GM12864 (cell line): ENCODE measurements around the gene BCAS4.

Source experiments
- DNase-seq: peaks from one replicate; pipeline ENCODE4 v3.0.0-alpha.2; 2011; ENCODE audit warnings: low read depth
- H3K4me3 ChIP-seq: 2 replicates; pipeline ENCODE4 v1.5.1; 2011; ENCODE audit warnings: mild to moderate bottlenecking, low read depth, low read length, control low read depth
- TF ChIP-seq, protein P1 (sequence below): IDR thresholded peaks from 2 replicates; pipeline ENCODE4 v1.5.1; 2011; ENCODE audit warnings: low read depth, mild to moderate bottlenecking, moderate library complexity, low read length, control low read depth, inconsistent platforms; ENCODE audit errors: missing control alignments

Gene BCAS4

DNA sequence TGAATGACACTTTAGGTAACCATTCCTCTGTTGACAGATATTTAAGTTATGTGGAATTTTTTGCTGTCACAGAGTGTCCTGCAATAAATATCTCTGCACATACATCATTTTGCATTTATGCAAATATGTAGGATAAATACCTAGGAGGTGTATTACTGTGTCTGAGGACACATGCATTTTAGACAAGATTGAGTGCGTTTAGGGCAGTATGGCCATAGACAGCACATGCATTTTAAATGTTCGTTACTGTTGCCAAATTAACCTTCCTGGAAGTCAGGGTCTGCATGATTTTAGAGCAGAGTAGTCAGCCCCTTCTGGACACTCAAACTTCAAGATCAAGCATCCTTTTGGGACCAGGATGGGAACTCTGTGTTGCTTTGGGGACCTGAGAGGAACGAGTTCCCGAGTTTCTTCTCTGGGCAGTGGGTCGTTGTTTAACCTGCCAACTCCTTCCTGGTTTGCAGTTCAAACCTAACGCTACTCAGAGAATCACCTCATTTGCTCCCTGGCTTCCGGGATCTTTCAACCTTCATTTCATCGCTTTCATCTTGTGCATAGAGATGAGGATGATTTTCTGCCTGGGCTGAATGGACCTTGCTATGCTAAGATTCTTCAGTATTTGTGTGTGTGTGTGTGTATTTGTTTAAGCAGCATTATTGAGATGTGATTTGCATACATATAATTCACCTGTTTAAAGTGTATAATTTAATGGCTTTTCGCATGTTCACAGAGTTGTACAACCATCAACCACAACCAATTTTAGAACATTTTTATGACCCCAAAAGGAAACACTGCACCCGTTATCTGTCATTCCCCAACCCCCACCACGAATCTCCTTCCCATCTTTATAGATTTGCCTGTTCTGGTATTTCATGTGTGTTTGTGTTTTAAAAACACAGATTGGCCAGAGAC, 9.8 kb downstream of the BCAS4 start:
- no peak for DNase-seq
- TF ChIP-seq, protein P1, sequence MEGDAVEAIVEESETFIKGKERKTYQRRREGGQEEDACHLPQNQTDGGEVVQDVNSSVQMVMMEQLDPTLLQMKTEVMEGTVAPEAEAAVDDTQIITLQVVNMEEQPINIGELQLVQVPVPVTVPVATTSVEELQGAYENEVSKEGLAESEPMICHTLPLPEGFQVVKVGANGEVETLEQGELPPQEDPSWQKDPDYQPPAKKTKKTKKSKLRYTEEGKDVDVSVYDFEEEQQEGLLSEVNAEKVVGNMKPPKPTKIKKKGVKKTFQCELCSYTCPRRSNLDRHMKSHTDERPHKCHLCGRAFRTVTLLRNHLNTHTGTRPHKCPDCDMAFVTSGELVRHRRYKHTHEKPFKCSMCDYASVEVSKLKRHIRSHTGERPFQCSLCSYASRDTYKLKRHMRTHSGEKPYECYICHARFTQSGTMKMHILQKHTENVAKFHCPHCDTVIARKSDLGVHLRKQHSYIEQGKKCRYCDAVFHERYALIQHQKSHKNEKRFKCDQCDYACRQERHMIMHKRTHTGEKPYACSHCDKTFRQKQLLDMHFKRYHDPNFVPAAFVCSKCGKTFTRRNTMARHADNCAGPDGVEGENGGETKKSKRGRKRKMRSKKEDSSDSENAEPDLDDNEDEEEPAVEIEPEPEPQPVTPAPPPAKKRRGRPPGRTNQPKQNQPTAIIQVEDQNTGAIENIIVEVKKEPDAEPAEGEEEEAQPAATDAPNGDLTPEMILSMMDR = no peak
- peak overlapping the region; percentile 25; the same call in 1 of the 2 replicates for H3K4me3 ChIP-seq

DNA sequence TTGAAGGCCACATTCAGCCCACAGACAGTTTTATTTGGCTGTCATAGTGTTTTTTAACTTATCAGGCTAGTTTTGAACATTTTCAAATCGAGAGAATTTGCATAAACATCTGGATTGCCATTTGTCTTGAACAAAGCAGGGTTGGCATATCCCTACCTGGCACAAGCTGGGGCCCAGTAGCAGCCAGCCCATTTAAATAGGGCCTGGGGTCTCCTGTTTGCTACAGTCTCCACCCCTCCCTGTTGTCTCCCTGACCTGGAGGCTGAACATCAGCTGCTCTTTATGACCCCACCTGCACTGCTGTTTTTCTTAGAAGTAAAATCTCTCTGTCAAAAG, 10.5 kb downstream of the BCAS4 start:
- peak overlapping the region; percentile 25 for H3K4me3 ChIP-seq
- no peak for DNase-seq
- TF ChIP-seq, protein P1 = no peak

DNA sequence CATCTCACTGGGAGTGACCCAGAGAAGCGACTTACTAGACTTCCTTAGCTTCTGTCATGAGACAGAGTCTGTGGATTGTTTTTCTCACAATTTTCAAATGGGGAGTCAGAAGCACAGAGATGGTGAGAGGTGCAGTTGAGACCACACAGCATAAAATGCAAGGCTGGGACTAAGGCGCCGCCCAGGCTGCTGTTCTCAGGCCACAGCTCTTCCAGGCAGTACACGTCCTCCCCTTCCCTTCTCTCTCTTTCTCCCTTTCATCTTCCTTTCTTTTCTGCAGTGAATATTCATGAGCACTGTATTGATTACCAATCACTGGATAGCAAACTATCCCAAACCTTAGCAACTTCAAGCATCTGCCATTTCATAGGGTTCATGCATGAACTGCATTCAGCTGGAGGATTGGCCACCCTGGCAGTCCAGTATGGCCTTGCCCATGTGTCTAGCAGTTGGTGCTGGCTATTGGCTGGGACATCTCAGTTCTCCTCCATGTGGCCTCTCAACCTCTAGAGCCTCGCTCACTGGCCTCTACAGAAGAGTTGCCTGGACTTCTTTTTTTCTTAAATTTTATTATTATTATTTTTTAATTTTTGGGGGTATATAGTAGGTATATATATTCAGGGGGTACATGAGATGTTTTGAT, 11.4 kb downstream of the BCAS4 start:
- no peak overlapping the region for H3K4me3 ChIP-seq
- TF ChIP-seq, protein P1 = no peak
- no peak for DNase-seq

DNA sequence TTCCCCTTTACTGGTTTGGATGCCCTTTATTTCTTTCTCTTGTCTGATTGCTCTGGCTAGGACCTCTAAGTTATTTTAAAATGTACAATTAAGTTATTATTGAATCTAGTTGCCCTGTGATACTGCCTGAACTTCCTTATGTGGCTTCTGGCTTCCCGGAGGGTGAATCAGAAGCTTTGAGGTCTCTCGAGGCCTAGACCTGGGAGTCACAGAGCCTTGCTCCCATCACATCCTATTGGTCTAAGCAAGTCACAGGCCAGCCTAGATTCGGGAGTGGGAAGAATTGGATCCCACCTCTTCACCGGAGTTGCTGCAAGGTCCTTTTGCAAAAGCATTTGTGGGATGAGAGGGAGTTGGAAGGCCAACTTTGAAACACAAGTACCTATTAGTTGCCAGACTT, 15.2 kb downstream of the BCAS4 start:
- DNase-seq = no peak
- TF ChIP-seq, protein P1 = no peak
- H3K4me3 ChIP-seq = peak overlapping the region; percentile 37; the same call in 1 of the 2 replicates

DNA sequence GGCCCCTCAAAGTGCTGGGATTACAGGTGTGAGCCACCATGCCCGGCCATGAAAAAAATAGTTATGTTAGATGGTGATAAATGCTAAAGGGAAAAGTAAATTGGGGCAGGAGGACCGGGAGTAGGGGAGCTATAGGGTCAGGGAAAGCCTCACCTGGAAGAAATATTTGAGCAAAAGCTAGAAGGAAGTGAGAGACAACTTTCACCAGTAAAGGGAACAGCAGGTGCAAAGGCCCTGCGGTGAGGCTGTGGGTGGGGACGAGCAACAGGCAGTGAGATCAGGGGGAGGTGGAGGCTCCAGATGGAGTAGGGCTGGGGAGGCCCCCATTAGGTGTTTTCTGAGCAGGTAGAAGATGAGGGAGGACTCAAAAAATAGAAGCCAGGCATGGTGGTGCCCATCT, 16.0 kb downstream of the BCAS4 start:
- TF ChIP-seq, protein P1 = no peak
- peak overlapping the region; percentile 18 for H3K4me3 ChIP-seq
- DNase-seq = peak; percentile 73

DNA sequence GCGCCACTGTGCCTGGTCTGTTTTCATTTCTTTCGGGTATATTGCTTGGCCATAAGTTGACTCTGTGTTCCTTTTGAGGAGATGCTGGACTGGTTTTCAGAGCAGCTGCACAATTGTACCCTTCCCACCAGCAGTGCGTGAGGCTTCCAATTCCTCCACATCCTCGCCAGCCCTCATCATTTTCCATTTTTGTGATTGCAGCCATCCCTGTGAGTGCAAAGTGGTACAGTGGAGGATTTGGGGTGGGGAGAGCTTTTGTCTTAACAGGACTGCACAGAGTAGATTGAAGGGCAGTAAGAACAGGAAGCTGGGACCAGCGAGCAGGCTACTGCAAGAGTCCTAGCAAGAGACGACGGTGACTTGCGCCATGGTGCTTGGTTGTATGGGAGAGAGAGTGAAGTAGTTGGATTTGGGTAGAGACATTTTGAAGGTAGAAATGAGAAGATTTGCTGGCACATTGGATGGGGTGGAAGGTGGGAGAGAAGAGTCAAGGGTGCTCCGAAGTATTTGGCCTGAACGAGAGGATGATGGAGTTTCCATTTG, 18.3 kb downstream of the BCAS4 start:
- TF ChIP-seq, protein P1 = no peak
- DNase-seq = no peak
- H3K4me3 ChIP-seq = peak overlapping the region; percentile 7; the same call in 1 of the 2 replicates
